NOMO-1 treated with dmso at 0.1 percent for 144 hours (cell line): ENCODE measurements around the gene PTH2R.
"Not testable (repeated sequence)": the region's sequence is repeated elsewhere in the genome, so short reads cannot be mapped to it uniquely, and the experiment has no call there.

Source experiments
- DNase-seq: peaks from one replicate; lab custom pipeline; 2025; ENCODE audit not compliant: unreplicated experiment; lab: John Stamatoyannopoulos, UW

Gene PTH2R

DNA sequence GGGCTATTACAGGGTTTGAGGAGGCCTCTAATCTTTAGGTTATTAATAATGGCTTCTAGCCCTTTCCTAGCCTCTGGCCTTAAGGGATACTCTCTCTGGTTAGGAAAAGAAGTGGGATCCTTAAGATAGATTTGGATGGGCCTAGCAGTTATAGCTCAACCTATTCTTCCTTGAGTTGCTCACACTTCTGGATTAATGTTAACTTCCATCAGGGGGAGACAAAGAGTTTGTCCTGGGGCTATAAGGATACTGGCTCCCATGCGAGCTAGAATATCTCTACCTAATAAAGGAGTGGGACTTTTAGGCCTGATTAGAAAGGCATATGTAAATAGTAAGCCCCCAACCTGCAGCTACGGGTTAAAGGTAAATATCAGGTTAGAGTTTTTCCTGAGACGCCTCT, 14.3 kb upstream of the PTH2R start:
- DNase-seq, result no peak

DNA sequence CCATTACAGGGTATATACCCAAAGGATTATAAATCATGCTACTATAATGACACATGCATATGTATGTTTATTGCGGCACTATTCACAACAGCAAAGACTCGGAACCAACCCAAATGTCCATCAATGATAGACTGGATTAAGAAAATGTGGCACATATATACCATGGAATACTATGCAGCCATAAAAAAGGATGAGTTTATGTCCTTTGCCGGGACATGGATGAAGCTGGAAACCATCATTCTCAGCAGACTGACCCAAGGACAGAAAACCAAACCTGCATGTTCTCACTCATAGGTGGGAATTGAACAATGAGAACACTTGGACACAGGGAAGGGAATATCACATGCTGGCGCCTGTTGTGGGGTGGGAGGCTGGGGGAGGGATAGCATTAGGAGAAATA, 9.8 kb upstream of the PTH2R start:
- DNase-seq, result not testable (repeated sequence)

DNA sequence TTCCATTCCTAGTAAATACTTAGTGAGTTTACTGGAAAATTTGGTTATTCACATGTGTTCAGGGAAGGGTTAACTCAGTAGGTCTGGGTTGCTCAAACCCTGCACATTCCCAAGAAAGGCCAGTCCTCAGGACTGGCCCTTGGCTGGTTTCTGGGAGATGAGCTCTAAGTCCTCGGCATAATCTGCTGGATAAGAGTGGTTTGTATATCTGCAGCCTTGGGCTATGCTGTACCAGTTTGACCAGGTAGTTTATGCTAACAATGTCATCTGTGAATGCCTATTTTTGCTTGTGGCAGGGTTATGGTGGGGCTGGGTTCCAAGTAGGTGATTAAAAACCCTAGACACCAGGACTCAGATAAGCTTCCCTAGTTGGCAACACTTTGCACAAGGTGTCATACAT, 7.4 kb upstream of the PTH2R start:
- DNase-seq, result no peak

DNA sequence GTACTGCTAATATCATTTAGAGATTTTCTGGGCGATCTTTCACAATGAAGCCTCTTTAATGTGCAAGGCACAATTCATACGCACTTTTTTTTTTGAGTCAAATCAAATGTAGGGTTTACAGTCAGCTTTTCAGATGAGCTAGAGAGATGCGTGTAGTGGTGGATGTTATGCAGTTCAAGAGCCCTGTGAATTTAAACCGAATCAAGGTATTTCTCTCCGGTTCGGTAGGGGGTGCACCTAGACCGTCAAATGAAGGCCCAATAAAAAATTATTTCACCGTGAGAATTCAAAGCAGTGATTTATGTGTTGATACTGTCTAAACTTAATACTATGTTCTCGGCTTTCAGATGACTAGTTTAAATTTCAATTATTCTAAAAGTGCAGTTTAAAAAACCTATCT, 1.1 kb downstream of the PTH2R start:
- DNase-seq, result no peak

DNA sequence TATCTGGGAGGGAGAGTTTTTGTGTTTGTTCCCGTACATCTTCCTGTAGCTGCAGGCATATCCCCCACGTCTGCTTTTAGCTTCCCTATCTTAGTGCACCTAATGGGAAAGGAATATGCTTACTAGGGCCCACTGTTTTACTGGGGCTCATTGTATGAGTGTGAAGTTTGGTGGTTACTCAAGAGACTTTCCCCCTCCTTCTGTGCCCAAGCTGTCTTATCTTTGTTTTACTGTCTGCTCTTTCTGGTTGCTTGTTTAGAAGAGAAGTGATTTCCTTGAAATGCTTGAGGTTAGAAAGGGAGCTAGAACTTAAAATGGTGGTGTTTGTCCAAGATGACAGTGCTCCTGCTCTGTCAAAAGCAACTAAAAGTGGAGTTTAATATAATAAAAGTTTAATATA, 7.3 kb downstream of the PTH2R start:
- no peak for DNase-seq

DNA sequence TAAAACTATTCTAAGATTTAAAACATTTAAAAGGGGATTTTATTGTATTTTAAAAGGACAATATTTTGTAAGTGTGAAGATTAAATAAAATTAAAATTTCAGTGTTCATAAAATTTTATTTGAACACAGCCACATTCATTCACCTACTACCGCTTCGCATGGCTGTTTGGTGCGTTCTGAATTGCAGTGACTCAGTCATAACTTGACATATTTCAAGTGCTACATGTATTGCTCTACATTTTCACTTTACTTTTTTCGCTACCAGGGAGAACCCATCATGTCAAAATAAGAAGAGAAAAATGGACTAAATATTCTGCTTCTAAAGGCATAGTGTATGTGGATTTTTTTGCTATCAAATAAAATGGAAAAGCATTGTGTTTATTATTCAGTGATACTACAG, 8.7 kb downstream of the PTH2R start:
- DNase-seq, result no peak

DNA sequence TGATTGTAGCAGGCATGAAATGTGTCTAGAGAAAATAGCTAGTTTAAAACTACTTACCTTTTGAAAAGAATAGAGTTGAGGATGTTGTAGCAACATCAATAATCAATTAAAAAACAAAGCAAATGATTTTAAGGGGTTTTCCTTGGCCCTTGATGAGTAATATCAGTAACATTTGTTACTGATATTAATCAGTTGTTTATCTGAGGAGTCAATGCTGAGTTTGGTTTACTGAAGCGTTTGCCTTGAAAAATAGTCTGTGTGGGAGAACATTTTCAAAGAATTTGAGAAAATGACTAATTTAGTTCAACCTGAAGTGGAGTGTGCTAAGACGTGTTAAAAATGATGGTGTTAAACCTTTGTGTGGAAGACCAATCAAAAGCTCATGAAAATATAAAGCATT, 9.3 kb downstream of the PTH2R start:
- DNase-seq, result no peak

DNA sequence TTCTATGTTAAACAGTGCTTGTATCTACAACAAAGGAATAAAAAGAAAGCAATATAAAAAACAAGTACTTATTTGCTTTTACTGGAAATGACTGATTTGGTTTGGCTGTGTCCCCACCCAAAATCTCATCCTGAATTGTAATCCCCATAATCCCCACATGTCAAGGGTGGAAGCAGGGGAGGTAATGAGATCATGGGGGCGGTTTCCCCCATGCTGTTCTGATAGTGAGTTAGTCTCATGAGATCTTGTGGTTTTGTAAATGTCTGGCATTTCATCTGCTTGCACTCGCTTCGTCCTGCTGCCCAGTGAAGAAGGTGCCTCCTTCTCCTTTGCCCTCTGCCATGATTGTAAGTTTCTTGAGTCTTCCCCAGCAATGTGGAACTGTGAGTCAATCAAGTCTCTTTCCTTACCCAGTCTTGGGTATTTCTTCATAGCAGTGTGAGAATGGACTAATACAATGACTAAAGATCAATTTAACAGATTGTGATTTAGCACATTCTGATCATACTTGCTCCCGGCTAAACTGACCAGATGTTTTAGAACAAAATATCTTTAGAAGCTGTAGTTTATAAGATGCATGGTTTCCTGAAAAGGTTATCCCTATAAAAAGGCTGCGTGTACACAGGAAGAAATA, 19.9 kb downstream of the PTH2R start:
- DNase-seq, result no peak

DNA sequence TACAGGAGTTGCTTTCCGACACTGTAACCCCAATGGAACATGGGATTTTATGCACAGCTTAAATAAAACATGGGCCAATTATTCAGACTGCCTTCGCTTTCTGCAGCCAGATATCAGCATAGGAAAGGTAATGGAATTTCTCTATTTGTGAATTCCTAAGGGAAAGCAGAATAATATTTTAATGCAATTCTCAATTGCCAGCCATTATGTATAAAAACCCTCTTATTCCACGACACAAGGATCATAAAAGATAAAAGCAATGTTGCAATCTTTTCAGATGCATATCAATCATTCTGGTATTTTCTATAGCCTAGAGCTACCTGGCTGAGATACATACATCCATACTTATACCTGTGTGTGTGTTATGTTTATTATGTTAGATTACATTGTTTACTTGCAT, 31.2 kb downstream of the PTH2R start:
- DNase-seq, result no peak

DNA sequence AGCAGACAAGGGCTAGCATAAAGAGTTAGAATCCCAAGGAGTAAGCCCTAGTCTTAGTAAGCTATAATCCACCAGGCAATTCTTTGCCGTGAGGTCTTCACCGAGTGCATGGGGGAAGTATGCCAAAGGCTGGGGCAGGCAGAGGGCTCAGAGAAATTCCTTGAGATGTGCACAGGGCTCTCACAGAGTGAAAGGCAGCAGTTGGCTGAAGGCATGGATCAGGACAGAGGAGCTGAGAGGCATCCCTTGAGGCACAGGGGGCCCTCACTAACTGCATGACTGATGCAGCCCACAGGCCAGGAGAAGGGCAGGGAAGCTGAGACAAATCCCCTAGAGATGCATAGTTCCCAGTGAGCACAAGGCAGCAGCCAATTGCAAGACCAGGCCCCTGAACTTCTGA, 34.1 kb downstream of the PTH2R start:
- no peak for DNase-seq

DNA sequence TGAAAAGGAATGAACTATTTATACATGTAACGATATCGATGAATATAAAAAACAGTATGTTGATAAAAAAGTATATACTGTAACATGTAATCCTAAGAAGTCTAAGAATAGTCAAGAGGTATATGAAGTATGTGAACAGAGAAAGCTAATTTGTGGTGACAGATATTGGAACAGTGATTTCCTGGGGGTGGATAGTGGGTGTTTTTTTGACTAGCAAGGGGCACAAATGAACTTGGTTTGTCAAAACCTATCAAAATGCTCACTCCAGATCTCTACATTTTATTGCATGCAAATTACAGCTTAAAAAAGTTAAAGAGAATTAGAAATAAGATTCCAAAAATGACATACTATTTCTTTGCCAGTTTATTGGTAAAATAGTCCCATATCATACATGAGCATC, 35.4 kb downstream of the PTH2R start:
- DNase-seq, result no peak

DNA sequence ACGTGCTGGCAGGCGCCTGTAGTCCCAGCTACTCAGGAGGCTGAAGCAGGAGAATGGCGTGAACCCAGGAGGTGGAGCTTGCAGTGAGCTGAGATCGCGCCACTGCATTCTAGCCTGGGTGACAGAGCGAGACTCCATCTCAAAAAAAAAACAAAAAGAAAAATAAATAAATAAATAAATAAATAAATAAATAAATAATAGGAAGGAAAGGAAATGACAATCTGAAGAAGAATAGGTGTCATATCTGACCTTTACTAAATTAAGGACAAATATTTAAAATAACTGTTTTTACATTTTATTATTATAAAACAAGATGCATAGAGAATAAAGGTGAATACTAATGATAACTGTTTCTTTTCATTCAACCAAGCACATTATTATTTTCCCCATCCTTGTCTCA, 40.9 kb downstream of the PTH2R start:
- not testable (repeated sequence) for DNase-seq

DNA sequence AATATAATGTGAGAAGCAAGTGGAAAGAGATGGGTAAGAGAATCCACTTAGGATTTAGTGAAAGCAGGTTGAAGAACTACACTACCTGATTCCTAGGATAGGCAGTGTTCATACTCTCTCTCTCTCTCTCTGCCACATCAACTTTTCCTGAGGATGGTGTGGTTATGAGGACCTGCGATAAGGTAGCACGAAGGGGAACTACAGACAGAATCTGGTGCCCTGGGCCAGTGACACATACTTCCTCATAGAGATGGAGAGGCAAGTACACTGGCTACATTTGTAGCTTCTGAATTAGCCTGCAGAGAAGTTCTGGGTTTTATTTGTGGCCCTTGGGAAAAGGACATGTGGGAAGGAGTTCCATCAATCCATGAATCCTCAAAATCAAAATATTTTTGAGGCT, 44.5 kb downstream of the PTH2R start:
- no peak for DNase-seq

DNA sequence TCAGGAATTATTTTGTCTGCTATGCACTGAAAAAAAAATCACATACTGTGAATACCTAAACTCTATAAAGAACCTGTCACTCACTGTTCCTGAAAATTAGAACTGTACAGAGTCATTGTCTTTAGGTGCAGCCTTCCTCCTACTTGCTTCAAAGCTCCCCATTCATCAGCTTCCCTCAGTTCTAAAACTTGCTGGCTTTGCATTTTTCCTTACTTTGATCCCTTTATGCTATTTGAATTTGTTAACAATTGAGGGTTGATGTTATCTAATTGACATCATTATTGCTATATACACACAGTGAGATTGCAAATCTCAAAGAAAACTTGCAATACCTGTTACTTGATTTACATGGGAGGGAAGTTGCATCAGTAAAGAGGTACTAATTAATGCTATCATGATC, 48.3 kb downstream of the PTH2R start:
- DNase-seq, result no peak

DNA sequence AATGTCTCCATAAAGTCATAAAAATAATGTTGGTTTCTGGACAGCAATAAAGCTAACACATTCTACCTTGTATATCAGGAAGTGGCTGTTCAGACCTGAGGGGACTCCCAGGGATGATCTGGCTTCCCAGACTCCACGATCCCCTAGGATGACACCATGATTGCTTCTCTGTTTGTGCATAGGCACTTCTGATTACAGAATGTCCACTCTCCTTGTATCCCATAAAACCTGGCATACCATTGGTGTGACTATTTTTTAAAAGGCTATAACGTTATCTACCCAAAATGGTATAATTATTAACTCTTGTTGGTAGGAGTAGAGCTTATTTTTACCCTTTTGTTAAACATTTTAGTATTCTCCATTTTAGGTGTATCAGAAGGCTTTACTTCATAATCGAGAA, 57.1 kb downstream of the PTH2R start:
- no peak for DNase-seq

DNA sequence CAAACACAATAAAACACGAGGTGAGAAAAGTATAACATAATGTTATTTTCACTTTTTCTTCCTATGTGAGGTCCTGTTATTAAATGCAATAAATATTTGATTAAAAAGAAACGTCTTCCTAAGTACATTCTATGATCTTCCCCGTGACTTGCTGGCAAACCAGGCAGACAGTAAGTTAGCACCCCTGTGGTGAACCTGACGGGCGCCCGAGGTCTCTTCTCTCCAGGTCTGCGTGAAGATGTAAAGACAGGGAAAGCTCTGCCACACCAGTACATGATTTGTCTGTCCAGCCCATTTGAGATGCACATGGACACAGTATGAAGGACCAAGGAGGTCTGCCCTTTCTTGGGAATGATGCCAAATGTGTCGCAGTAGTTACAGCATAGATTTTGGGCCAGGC, 57.6 kb downstream of the PTH2R start:
- no peak for DNase-seq

DNA sequence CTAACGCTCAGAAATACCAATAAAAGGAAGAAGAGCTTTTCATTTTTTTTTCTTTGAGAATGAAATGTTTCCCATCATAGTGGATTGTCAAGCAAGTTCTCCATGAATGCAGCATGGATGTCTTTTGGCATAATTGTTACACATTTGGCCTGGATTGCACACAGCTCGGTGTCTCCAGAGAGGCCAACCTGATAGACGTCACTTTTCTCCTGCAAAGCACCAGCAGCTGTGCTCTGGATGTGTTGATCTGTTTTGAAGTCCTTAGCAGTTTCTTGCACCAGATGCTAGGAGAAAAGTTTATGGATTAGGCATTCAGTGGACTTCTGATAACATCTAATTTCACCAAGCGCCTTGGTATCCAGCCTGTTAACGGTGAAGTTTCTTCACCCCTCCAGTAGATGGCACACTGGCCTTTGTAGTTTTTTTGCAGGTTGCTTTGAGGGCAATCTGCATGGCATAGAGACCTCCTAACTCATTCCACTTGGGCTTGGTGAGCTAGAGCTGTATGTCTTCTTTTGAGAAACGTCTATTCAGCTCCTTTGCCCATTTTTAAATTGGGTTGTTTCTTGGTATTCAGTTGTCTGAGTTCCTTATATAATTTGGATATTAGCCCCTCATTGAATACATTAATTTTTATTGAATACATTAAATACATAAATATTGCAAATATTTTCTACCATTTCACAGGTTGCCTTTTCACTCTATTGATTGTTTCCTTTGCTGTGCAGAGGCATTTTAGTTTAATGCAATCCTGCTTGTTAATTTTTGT, 59.7 kb downstream of the PTH2R start:
- peak; percentile 54 for DNase-seq

DNA sequence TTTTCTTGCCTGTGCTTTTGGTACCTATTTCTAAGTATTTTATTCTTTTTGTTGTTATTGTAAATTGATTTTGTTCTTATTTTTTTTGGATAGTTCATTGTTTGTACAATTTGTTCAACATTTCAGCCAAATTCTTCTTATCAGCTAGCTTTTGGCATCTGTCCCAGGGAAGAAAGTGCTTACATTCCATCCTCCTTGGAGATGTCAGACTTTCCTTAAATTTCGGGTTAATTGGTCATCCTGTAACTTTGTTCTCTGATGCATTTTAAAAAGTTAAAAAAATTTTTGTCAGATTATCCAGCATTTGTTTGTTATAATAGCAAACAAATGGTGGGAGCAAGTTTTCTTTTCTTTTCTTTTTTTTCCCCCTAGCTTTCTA, 60.3 kb downstream of the PTH2R start:
- DNase-seq, result no peak

DNA sequence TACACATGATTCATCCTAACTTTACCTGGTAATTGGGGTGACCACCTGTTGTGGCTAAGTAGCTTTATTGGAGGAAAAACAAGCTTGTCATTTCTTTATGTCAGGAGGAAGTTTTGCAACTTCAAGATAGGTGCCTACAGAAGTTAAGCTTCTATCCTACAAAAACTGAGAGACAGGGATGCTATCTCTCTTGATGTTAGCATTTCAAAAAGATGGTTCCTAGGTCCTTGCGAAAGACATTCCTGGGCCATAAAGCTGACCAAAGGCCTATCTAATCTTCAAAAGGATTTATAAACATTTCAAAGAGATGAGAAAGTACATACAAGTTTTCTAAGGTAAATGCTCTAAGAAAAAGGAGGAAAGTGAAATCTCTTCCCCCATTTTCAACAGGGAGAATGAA, 61.0 kb downstream of the PTH2R start:
- DNase-seq, result no peak

DNA sequence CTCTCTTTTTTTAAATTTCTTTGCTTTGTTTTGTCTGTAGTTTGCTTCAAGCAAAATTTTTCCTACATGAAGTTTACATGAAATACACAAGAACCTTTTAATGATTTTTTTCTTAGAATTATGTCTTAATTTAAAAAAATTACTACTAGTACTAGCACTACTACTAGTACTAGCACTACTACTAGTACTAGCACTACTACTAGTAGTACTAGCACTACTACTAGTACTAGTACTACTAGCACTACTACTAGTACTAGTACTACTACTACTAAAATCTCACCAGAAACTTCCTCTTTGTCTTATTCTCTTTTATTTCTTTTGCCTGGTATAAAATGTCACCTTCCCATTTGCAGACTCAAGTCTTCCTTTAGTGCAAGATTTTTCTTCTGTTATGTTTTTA, 71.1 kb downstream of the PTH2R start:
- DNase-seq, result no peak

DNA sequence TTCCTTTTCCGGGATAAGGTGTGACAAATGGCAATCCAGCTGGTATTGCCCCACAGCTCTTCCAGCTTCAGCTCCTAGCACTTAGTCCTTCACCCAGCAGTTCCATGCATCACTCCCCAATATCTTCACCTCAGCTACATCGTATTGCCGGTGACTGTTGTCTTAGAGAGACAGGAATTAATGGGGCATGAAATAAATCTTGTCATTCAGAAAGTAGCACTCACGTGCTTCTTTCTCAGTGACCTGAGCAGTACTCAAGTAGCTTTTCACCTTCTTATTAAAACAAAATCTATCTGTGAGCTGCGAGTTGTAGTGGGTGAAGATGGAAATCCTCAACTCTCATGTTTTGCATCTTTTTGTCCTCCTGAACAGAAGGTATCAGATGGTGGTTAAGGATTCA, 72.8 kb downstream of the PTH2R start:
- DNase-seq, result no peak

DNA sequence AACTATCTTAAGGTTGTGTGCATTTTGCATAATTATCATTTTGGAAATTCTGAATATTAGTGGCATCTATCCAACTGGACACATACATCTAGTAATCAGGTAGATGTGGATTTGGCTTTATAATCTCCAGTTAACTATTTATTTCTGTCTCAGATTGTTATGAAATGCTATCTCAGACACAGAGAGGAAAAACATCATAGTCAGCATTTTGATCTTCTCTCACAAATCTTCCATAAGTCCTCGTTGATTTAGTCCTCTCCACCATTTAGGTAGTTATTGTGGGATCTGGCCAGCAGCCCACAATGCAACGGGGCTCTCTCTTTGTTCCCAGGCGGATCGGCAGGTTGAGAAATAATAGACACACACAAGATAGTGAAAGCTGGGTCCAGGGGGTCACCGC, 75.4 kb downstream of the PTH2R start:
- DNase-seq, result not testable (repeated sequence)

DNA sequence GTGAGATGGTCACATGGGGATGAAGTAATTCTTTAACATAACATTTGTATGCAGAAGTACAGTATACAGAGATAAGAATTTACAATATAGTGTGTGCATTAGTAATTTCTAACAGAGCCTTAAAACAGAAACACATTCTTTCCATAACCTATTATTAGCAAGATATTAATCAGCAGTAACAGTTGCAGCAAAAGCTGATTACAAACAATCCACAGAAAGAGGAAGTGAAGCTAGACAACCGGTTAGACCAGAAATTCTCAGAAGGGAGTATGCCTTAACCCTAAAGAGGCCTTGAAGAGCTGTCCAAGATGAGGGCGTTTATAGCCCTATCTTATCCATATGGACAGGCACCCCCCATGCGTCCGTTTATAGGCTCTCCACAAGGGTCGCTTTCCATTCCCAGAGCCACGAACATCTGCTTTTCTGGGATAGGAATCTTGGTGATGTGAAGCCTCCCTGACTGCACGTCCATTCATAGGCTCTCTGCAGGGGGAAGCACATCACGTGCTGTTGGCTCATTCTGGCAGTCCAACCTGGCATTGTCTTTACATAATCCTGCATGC, 75.9 kb downstream of the PTH2R start:
- DNase-seq, result peak; percentile 3
